AG04449 (cell line): ENCODE data around the gene MRI1.

ENCODE experiments used
- CTCF ChIA-PET: fragments of 350-600 bp; formaldehyde crosslinking; extraction: SDS; loops from one replicate; lab custom pipeline; 2021; ENCODE audit warnings: antibody characterized with exemption; lab: Yijun Ruan, JAX
- POLR2A ChIA-PET: fragments of 400-600, 350-600 bp; formaldehyde crosslinking; extraction: SDS; loops from one replicate; lab custom pipeline; 2020; ENCODE audit warnings: antibody characterized with exemption, inconsistent platforms; lab: Yijun Ruan, JAX
- DNase-seq: peaks from one replicate; pipeline ENCODE4 v3.0.0-alpha.2; 2010; ENCODE audit warnings: low read depth, low spot score
- H3K4me3 ChIP-seq: 2 replicates; pipeline ENCODE4 v1.5.1; 2011; ENCODE audit warnings: low read depth, mild to moderate bottlenecking, control low read depth, low read length
- CTCF ChIP-seq: IDR thresholded peaks from one replicate; pipeline ENCODE4 v1.5.1; 2011; ENCODE audit warnings: mild to moderate bottlenecking, moderate library complexity, low read length, control low read depth, inconsistent platforms; ENCODE audit not compliant: insufficient read depth; ENCODE audit errors: missing control alignments

MRI1 gene

GRCh38 chr19:13794757-13795589 lies 30.7 kb downstream of the MRI1 start, which contains the start of gene ZSWIM4:
Gene ZSWIM4 (plus strand): TSS chr19:13795443. CDS start chr19:13795649, 206 bp downstream.
- H3K4me3 ChIP-seq, result peak within 1 kb of the TSS; percentile 94
- no peak for TF ChIP-seq CTCF
- DNase-seq, result peak; percentile 95
- POLR2A ChIA-PET, result interaction anchor here (0.9 to 2.1 kb wide), 9 partner anchors 20 to 71 kb away, joined by 3 to 7 read pairs (median 4); partner anchors contain the start of gene MRI1
- CTCF ChIA-PET, result interaction anchor here (0.7 to 6.7 kb wide), 3 partner anchors 9 to 68 kb away, joined by 3 to 65 read pairs (median 31); no protein-coding TSS in a partner anchor

GRCh38 chr19:13795595-13796300 lies 31.4 kb downstream of the MRI1 start:
- H3K4me3 ChIP-seq, result peak overlapping the region; percentile 74
- TF ChIP-seq CTCF, result no peak
- DNase-seq, result no peak
- POLR2A ChIA-PET, result interaction anchor here (1.0 to 2.1 kb wide), 8 partner anchors 8 to 67 kb away, joined by 3 to 10 read pairs (median 4); partner anchors contain the start of gene MRI1
- CTCF ChIA-PET, result interaction anchor here (1.1 to 6.7 kb wide), 6 partner anchors 10 to 67 kb away, joined by 3 to 65 read pairs (median 10); partner anchors contain the start of gene C19orf53

GRCh38 chr19:13796301-13797057 lies 32.2 kb downstream of the MRI1 start:
- H3K4me3 ChIP-seq, result peak overlapping the region; percentile 74
- ChIA-PET POLR2A (interaction anchor here (0.6 to 1.7 kb wide), 10 partner anchors 9 to 75 kb away, joined by 3 to 10 read pairs (median 4); partner anchors contain the start of gene MRI1), CTCF (interaction anchor here (0.8 to 6.7 kb wide), 12 partner anchors 11 to 83 kb away, joined by 3 to 65 read pairs (median 6); partner anchors contain the start of gene C19orf53)
- peak; percentile 47 for TF ChIP-seq CTCF
- DNase-seq, result peak; percentile 80

GRCh38 chr19:13797058-13797440 lies 32.7 kb downstream of the MRI1 start:
- no peak for DNase-seq
- H3K4me3 ChIP-seq, result peak overlapping the region; percentile 74
- TF ChIP-seq CTCF, result no peak
- POLR2A ChIA-PET, result interaction anchor here (0.6 to 1.7 kb wide), 8 partner anchors 9 to 75 kb away, joined by 3 to 10 read pairs (median 4); no protein-coding TSS in a partner anchor
- CTCF ChIA-PET, result interaction anchor here (0.6 to 6.7 kb wide), 16 partner anchors 9 to 84 kb away, joined by 3 to 65 read pairs (median 4); partner anchors contain the start of gene C19orf53

GRCh38 chr19:13797870-13798269 lies 33.5 kb downstream of the MRI1 start:
- no peak for TF ChIP-seq CTCF
- H3K4me3 ChIP-seq, result no peak overlapping the region
- no peak for DNase-seq
- ChIA-PET CTCF (interaction anchor here (0.9 to 6.7 kb wide), 10 partner anchors 12 to 83 kb away, joined by 3 to 65 read pairs (median 6); partner anchors contain the start of gene C19orf53), POLR2A (interaction anchor here (0.6 to 1.7 kb wide), 7 partner anchors 10 to 61 kb away, joined by 3 to 5 read pairs (median 4); no protein-coding TSS in a partner anchor)
